ENCODE measurements around the gene ZNF148.
"Not testable (repeated sequence)": the region's sequence is repeated elsewhere in the genome, so short reads cannot be mapped to it uniquely, and the experiment has no call there.

The ZNF148 gene

DNA sequence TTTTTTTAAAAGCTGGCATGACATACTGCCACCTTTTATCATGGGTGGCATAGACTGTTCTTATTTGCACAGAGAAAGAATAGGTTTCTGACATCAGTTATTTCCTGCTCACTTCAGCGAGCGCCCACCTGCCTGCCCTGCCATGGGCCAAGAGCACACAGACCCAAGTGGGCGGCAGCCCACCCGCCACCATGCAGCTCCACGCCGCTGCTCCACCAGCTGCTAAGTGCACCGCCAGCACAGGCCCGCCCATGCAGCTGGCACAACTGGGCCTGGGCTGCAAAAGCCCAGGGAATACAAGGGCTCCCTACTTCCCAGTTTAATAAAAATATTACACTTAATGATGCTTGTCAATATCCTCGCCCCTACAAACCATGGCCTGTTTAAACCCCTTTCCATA, 15.4 kb downstream of the ZNF148 start:
- H3K9me3 ChIP-seq (ENCODE audit: low read length) = no peaks in the 10 kb centered on the region
- H2AFZ ChIP-seq (ENCODE audit: low read depth, low read length) = no peak overlapping the region
- H3K27me3 ChIP-seq (ENCODE audit: insufficient read depth, low read length) = no peaks in the 10 kb centered on the region
- no peaks in the 10 kb centered on the region for H3K4me1 ChIP-seq (ENCODE audit: insufficient read depth, low read length)
- peaks cover 7% of the 10 kb centered on the region for H3K36me3 ChIP-seq (ENCODE audit: insufficient read depth, low read length)
- no peak overlapping the region for H3K4me3 ChIP-seq (ENCODE audit: low read length)

DNA sequence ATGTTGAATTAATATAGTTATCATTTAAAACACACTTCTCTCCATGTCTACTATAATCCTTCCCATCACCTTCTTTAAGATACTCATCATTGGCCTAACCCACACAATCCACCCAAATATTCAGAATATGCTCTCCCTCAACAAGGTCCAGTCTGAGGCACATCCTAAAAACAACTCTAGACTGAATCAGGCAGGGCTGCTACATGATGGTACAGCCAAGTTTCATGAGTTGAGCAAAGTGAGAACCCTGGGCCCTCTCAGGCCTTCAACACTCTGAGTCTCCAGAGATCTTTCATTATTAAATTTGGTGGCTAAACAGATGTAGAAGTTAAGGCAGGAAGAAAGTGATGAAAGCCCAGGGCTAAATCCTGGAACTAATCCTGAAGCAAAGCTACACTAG, 16.2 kb downstream of the ZNF148 start:
- Histone ChIP-seq H3K4me1 (ENCODE audit: insufficient read depth, low read length) (no peaks in the 10 kb centered on the region), H3K9me3 (ENCODE audit: low read length) (no peaks in the 10 kb centered on the region), H3K27me3 (ENCODE audit: insufficient read depth, low read length) (no peaks in the 10 kb centered on the region), H3K4me3 (ENCODE audit: low read length) (no peak overlapping the region), H3K36me3 (ENCODE audit: insufficient read depth, low read length) (peaks cover 2% of the 10 kb centered on the region), H2AFZ (ENCODE audit: low read depth, low read length) (no peak overlapping the region)

DNA sequence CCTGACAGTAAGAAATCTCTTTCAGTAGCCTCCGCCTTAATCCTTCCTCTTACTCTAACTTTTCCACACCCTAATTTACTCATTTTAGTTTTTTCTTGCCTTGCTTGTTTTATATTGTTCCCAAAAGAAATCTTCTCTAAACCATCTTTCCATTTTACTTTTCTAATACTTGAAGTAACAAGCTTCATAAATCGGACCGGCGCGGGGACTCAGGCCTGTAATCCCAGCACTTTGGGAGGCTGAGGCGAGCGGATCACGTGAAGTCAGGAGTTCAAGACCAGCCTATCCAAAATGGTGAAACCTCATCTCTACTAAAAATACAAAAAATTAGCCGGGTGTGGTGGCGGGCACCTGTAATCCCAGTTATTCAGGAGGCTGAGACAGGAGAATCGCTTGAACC, 17.3 kb downstream of the ZNF148 start:
- no peaks in the 10 kb centered on the region for H3K4me1 ChIP-seq (ENCODE audit: insufficient read depth, low read length)
- H3K36me3 ChIP-seq (ENCODE audit: insufficient read depth, low read length) = peaks cover 2% of the 10 kb centered on the region
- H3K4me3 ChIP-seq (ENCODE audit: low read length) = peak overlapping the region; percentile 42
- no peaks in the 10 kb centered on the region for H3K27me3 ChIP-seq (ENCODE audit: insufficient read depth, low read length)
- no peak overlapping the region for H2AFZ ChIP-seq (ENCODE audit: low read depth, low read length)
- H3K9me3 ChIP-seq (ENCODE audit: low read length) = no peaks in the 10 kb centered on the region

DNA sequence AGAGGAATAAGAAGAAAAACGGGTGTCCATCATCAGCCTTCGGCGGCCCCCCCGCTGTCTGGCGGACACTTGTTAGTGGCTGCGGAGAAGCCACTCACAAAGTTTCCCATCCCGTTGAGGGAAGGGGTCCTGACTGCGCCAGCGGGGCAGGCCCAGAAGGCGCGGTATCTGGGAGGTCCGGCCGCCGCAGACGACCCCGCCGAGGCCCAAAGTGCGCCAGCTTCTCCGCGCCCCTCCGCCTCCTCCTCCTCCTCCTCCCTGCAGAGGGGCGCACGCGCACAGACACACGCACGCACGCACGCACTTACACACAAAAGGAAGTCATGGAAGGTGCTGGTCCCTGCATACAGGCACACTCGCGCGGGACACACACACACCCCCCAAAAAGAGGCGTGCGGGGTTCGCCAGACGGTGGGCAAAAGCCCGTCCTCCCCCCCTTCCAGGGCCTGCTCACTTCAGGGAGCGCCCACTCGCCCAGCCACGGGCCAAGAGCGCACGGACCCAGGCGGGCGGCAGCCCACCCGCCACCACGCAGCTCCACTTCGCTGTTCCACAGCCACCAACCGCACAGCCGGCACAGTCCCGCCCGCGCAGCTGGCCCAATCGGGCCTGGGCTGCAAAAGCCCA, 18.0 kb downstream of the ZNF148 start:
- H2AFZ ChIP-seq (ENCODE audit: low read depth, low read length) = no peak overlapping the region
- no peaks in the 10 kb centered on the region for H3K4me1 ChIP-seq (ENCODE audit: insufficient read depth, low read length)
- H3K36me3 ChIP-seq (ENCODE audit: insufficient read depth, low read length) = peaks cover 2% of the 10 kb centered on the region
- peaks cover 1% of the 10 kb centered on the region for H3K9me3 ChIP-seq (ENCODE audit: low read length)
- peak overlapping the region; percentile 42 for H3K4me3 ChIP-seq (ENCODE audit: low read length)
- no peaks in the 10 kb centered on the region for H3K27me3 ChIP-seq (ENCODE audit: insufficient read depth, low read length)

DNA sequence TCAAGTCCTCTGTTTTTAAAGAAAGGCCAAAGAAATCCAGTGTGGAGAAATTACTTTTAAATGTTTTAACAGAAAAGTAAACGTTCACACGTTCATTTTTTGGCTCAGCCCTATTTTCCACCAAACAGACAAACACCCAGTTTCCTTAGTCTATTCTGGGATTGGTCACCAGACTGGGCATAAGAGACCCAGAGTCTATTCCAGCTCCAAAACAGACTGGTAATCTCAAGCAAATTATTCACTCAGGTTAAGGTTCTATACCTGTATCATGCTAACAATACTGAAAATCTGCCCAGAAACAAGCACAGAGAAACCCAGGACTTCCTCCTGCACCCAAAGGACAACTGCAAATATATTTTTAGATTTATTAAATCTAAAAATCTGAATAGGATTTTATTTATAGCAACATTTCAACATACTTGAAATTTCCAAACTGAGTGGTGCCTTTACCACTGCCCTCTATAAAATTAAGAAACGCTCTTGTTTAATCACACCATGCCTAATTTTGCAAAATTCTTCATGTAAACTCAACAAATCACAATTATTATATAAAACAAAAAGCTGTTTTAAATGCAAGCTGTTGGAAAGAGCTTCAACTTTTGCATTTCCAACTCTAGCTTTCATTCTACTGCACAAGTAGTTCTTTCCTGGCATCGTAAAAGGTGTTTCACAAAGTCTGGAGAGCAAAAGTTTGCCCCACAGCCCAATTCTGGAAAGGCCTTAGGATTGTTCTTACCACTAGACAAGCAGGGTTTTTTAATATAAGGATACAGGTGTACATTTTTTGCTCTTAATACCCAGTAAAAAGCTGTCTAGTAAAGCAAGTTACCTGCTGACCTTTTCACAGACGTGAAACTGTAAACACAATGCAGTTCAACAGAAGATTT, 18.7 kb downstream of the ZNF148 start:
- H3K4me3 ChIP-seq (ENCODE audit: low read length) = peak overlapping the region; percentile 42
- peaks cover 3% of the 10 kb centered on the region for H3K9me3 ChIP-seq (ENCODE audit: low read length)
- peaks cover 2% of the 10 kb centered on the region for H3K36me3 ChIP-seq (ENCODE audit: insufficient read depth, low read length)
- H3K4me1 ChIP-seq (ENCODE audit: insufficient read depth, low read length) = no peaks in the 10 kb centered on the region
- no peaks in the 10 kb centered on the region for H3K27me3 ChIP-seq (ENCODE audit: insufficient read depth, low read length)
- H2AFZ ChIP-seq (ENCODE audit: low read depth, low read length) = no peak overlapping the region

DNA sequence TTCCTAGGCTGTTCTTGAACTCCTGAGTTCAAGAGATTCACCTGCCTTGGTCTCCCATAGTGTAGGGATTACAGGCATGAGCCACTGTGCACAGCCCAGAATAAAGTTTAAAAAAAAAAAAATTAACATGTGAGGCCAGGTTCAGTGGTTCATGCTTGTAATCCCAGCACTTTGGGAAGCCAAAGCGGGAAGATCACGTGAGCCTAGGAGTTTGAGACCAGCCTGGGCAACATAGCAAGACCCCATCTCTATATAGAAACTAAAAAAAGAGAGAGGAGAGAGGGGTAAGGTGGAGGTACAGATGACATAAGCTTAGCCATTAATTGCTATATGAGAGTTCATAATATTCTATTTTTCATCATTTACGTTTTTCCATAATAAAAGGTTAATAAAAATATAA, 21.5 kb downstream of the ZNF148 start:
- no peaks in the 10 kb centered on the region for H3K4me1 ChIP-seq (ENCODE audit: insufficient read depth, low read length)
- H3K36me3 ChIP-seq (ENCODE audit: insufficient read depth, low read length) = no peaks in the 10 kb centered on the region
- H3K27me3 ChIP-seq (ENCODE audit: insufficient read depth, low read length) = no peaks in the 10 kb centered on the region
- peaks cover 9% of the 10 kb centered on the region for H3K9me3 ChIP-seq (ENCODE audit: low read length)
- H3K4me3 ChIP-seq (ENCODE audit: low read length) = no peak overlapping the region
- no peak overlapping the region for H2AFZ ChIP-seq (ENCODE audit: low read depth, low read length)

DNA sequence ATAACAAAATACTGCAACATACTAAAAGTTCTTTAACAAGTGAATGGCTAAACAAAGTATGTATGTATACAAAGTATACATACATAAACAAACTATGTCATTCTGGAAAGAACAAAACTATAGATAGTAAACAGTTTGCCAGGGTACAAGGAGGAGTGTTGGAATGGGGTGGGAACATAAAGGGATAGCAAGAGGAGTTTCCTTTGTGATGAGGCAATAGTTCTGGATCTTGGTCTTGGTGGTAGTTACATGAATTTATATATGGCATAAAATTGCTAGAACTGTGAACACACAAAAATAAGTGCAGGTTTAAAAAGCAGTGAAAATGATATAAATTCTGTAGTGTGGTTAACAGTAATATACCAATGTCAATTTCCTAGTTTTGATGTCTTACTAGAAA, 22.0 kb downstream of the ZNF148 start:
- H3K36me3 ChIP-seq (ENCODE audit: insufficient read depth, low read length) = no peaks in the 10 kb centered on the region
- peaks cover 10% of the 10 kb centered on the region for H3K9me3 ChIP-seq (ENCODE audit: low read length)
- H3K4me1 ChIP-seq (ENCODE audit: insufficient read depth, low read length) = no peaks in the 10 kb centered on the region
- no peaks in the 10 kb centered on the region for H3K27me3 ChIP-seq (ENCODE audit: insufficient read depth, low read length)
- H2AFZ ChIP-seq (ENCODE audit: low read depth, low read length) = no peak overlapping the region
- no peak overlapping the region for H3K4me3 ChIP-seq (ENCODE audit: low read length)

DNA sequence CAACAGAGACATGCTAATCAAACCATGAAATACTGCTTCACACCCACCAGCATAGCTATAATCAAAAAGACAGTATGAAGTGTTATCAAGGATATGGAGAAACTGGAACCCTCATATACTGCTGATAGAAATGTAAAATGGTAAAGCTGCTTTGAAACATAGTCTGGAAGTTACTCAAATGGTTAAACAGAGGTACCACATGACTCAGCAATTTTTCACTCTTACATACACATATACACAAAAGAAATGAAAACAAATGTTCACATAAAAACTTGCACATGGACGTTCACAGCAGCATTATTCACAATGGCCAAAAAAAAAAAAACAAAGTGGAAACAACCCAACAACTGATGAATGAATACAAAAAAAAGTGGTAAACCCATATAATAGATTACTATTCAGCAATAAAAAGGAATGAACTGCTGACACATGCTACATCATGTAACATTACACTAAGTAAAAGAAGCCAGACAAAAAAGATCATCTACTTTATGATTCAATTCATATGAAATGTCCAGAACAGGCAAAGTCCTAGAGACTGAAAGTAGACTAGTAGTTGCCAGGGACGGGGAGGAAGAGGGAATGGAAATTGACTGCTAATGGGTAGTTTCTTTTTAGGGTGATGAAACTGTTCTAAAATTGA, 23.2 kb downstream of the ZNF148 start:
- Histone ChIP-seq H3K4me1 (ENCODE audit: insufficient read depth, low read length) (no peaks in the 10 kb centered on the region), H3K4me3 (ENCODE audit: low read length) (no peak overlapping the region), H2AFZ (ENCODE audit: low read depth, low read length) (no peak overlapping the region), H3K27me3 (ENCODE audit: insufficient read depth, low read length) (no peaks in the 10 kb centered on the region), H3K9me3 (ENCODE audit: low read length) (peaks cover 10% of the 10 kb centered on the region), H3K36me3 (ENCODE audit: insufficient read depth, low read length) (no peaks in the 10 kb centered on the region)

DNA sequence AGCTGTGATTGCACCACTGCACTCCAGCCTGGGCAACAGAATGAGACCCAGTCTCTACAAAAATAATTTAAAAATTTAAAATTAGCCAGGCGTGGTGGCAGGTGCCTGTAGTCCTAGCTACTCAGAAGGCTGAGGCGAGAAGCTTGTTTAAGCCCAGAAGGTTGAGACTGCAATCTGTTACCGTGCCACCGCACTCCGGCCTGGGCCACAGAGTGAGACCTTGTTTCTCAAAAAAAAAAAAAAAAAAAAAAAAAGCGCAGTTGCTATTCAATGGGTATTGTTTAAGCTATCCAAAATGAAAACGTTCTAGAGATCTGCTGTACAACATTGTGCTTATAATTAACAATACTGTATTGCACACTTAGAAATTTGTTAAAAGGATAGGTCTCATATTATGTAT, 24.0 kb downstream of the ZNF148 start:
- Histone ChIP-seq H3K36me3 (ENCODE audit: insufficient read depth, low read length) (no peaks in the 10 kb centered on the region), H3K27me3 (ENCODE audit: insufficient read depth, low read length) (no peaks in the 10 kb centered on the region)

DNA sequence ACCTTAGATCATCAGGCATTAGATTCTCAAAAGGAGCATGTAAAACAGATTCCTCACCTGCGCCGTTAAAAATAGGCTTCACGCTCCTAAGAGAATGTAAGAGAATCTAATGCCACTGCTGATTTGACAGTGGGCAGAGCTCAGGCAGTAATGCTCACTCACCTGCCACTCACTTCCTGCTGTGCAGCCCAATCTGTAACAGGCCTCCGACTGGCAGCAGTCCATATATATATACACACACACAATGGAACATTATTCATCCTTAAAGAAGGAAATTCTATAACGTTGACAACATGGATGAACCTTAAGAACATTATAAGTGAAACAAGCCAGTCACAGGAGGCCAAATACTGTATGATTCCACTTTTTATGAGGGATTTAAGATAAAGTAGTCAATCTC, 24.5 kb downstream of the ZNF148 start:
- Histone ChIP-seq H3K9me3 (ENCODE audit: low read length) (peaks cover 10% of the 10 kb centered on the region), H3K27me3 (ENCODE audit: insufficient read depth, low read length) (no peaks in the 10 kb centered on the region), H2AFZ (ENCODE audit: low read depth, low read length) (no peak overlapping the region), H3K36me3 (ENCODE audit: insufficient read depth, low read length) (no peaks in the 10 kb centered on the region), H3K4me3 (ENCODE audit: low read length) (no peak overlapping the region), H3K4me1 (ENCODE audit: insufficient read depth, low read length) (no peaks in the 10 kb centered on the region)

More for the DNA sequence above, 24.0 kb downstream of the ZNF148 start:
- no peak overlapping the region for H2AFZ ChIP-seq (ENCODE audit: low read depth, low read length)
- no peak overlapping the region for H3K4me3 ChIP-seq (ENCODE audit: low read length)
- H3K4me1 ChIP-seq (ENCODE audit: insufficient read depth, low read length) = no peaks in the 10 kb centered on the region
- H3K9me3 ChIP-seq (ENCODE audit: low read length) = peaks cover 10% of the 10 kb centered on the region

DNA sequence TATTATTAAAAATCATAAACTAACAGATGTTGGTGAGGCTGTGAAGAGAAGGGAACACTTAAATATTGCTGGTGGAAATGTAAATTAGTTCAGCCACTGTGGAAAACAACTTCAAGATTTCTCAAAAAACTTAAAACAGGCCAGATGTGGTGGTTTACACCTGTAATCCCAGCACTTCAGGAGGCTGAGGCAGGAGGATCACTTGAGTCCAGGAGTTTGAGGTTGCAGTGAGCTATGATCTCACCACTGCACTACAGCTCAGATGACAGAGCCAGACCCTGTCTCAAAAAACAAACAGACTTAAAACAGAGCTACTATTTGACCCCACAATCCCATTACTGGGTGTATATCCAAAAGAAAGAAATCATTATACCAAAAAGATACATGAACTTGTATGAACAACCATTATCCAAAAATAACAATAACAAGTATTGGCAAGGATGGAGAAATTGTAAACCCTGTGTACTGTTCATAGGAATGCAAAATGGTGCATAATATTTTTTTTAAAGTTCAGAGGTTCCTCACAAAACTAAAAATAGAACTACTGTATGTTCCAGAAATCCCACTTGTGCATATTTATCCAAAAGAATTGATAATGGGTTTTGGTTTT, 25.5 kb downstream of the ZNF148 start:
- no peak overlapping the region for H2AFZ ChIP-seq (ENCODE audit: low read depth, low read length)
- no peaks in the 10 kb centered on the region for H3K4me1 ChIP-seq (ENCODE audit: insufficient read depth, low read length)
- H3K4me3 ChIP-seq (ENCODE audit: low read length) = no peak overlapping the region
- H3K27me3 ChIP-seq (ENCODE audit: insufficient read depth, low read length) = no peaks in the 10 kb centered on the region
- no peaks in the 10 kb centered on the region for H3K36me3 ChIP-seq (ENCODE audit: insufficient read depth, low read length)
- peaks cover 10% of the 10 kb centered on the region for H3K9me3 ChIP-seq (ENCODE audit: low read length)

DNA sequence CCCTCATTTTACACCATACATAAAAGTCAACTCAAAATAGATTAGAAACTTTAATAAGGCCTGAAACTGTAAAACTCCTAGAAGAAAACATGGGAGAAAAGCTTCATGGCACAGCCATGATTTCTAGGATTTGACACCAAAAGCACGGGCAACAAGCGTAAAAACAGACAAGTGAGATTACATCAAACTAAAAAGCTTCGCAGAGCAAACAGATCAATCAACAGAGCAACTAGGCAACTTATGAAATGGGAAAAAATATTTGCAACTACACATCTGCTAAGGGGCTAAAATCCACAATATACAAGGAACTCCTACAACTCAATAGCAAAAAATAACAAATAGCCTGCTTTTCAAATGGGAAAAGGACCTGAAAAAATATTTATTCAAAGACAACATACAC, 26.1 kb downstream of the ZNF148 start:
- Histone ChIP-seq H3K27me3 (ENCODE audit: insufficient read depth, low read length) (no peaks in the 10 kb centered on the region), H3K9me3 (ENCODE audit: low read length) (peaks cover 10% of the 10 kb centered on the region), H2AFZ (ENCODE audit: low read depth, low read length) (no peak overlapping the region), H3K36me3 (ENCODE audit: insufficient read depth, low read length) (no peaks in the 10 kb centered on the region), H3K4me1 (ENCODE audit: insufficient read depth, low read length) (no peaks in the 10 kb centered on the region), H3K4me3 (ENCODE audit: low read length) (no peak overlapping the region)

DNA sequence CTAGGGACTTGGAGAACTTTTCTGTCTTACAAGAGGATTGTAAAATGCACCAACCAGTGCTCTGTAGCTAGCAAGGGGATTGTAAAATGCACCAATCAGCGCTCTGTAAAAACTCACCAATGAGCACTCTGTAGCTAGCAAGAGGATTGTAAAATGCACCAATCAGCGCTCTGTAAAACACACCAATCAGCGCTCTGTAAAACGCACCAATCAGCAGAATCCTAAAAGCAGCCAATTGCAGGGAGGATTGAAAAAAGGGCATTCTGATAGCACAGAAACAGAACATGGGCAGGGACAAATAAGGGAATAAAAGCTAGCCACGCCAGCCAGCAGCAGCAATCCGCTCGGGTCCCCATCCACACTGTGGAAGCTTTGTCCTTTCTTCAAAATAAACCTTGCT, 31.8 kb downstream of the ZNF148 start:
- H2AFZ ChIP-seq (ENCODE audit: low read depth, low read length); H3K27me3 ChIP-seq (ENCODE audit: insufficient read depth, low read length); H3K36me3 ChIP-seq (ENCODE audit: insufficient read depth, low read length); H3K4me3 ChIP-seq (ENCODE audit: low read length); H3K4me1 ChIP-seq (ENCODE audit: insufficient read depth, low read length): not testable (repeated sequence)
- peaks cover 18% of the 10 kb centered on the region for H3K9me3 ChIP-seq (ENCODE audit: low read length)
